Adipocyte (in vitro differentiated cells): Measurements from ENCODE around the gene MPIG6B.
A peak's percentile ranks its signal among the peaks of the same experiment; 100 is the strongest.
"Not testable (repeated sequence)": the region's sequence is repeated elsewhere in the genome, so short reads cannot be mapped to it uniquely, and the experiment has no call there.

Experiments
- DNase-seq: peaks from one replicate; pipeline ENCODE4 v3.0.0-alpha.2; 2015; ENCODE audit warnings: low read depth
- H3K27me3 ChIP-seq: replicated peaks from 2 replicates; pipeline ENCODE4 v1.7.0; 2013; ENCODE audit warnings: mild to moderate bottlenecking, low read length, moderate library complexity; ENCODE audit not compliant: control insufficient read depth, insufficient read depth
- H3K36me3 ChIP-seq: 2 replicates; pipeline ENCODE4 v1.7.0; 2013; ENCODE audit warnings: low read length, mild to moderate bottlenecking, moderate library complexity; ENCODE audit not compliant: control insufficient read depth, insufficient read depth, severe bottlenecking
- H3K4me1 ChIP-seq: 2 replicates; pipeline ENCODE4 v1.7.0; 2013; ENCODE audit warnings: mild to moderate bottlenecking, low read length, moderate library complexity; ENCODE audit not compliant: control insufficient read depth, insufficient read depth
- H3K4me3 ChIP-seq: 2 replicates; pipeline ENCODE4 v1.7.0; 2013; ENCODE audit warnings: mild to moderate bottlenecking, low read length, moderate library complexity
- H3K9ac ChIP-seq: 2 replicates; pipeline ENCODE4 v1.7.0; 2013; ENCODE audit warnings: mild to moderate bottlenecking, low read length, moderate library complexity
- H3K9me3 ChIP-seq: 2 replicates; pipeline ENCODE4 v1.7.0; 2013; ENCODE audit warnings: mild to moderate bottlenecking, low read length, moderate library complexity; ENCODE audit not compliant: control insufficient read depth

MPIG6B gene

DNA sequence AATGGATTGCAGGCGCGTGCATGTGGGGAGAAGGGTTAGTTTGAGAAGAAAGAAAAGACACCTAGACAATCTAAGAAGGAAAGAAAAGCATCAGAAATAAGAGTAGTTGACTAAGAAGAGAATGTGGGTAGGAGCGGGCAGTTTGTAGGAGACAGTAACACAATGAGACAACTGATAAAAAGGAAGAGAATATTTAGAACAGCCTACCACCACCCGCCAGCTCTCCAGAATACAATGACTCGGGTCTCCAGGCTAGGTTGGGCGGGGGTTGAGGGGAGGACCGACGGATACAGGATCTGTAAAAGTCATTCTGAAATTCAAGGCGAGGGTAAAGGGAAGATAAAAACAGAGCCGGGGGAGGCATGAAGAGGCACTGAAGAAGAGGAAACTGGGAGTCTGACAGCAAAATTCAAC is 20.8 kb upstream of the MPIG6B start:
- peak; percentile 62 for DNase-seq
- Histone ChIP-seq H3K27me3 (no peaks in the 10 kb centered on the region), H3K36me3 (peaks cover 6% of the 10 kb centered on the region), H3K4me1 (peaks cover 16% of the 10 kb centered on the region), H3K4me3 (peak overlapping the region; percentile 88), H3K9ac (peak overlapping the region; percentile 95), H3K9me3 (no peaks in the 10 kb centered on the region)

- Histone ChIP-seq H3K27me3 (no peaks in the 10 kb centered on the region), H3K9ac (peak within 1 kb of the TSS; percentile 95), H3K4me1 (peaks cover 16% of the 10 kb centered on the region), H3K36me3 (peaks cover under 1% of the 10 kb centered on the region), H3K9me3 (no peaks in the 10 kb centered on the region), H3K4me3 (peak within 1 kb of the TSS; percentile 88)
- DNase-seq = peak; percentile 99
These were observed 20.1 kb upstream of the MPIG6B start, which contains the start of gene ABHD16A for GRCh38 chr6:31702819-31703716. ABHD16A (minus strand) TSS chr6:31703324; CDS start chr6:31703281, 43 bp downstream.

DNA sequence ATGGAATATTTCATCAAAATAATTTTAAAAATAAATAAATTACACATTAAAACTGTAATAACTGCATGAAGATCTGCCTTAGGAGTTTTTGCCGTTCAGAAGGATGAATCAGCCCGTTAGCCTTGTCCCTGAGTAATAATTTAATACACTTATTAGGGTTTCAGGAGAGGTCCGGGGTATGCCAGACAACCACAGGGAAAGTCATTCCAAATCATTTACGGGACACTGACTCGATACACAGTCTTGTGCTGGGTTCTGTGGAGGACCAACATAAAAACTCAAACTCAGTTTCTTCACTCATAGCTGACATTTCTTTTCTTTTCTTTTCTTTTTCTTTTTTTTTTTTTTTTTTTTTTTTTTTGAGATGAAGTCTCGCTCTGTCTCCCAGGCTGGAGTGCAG is 17.2 kb upstream of the MPIG6B start:
- no peak overlapping the region for H3K9ac ChIP-seq
- DNase-seq = no peak
- no peaks in the 10 kb centered on the region for H3K36me3 ChIP-seq
- H3K4me3 ChIP-seq = no peak overlapping the region
- peaks cover 7% of the 10 kb centered on the region for H3K27me3 ChIP-seq
- H3K4me1 ChIP-seq = peaks cover 16% of the 10 kb centered on the region
- no peaks in the 10 kb centered on the region for H3K9me3 ChIP-seq

DNA sequence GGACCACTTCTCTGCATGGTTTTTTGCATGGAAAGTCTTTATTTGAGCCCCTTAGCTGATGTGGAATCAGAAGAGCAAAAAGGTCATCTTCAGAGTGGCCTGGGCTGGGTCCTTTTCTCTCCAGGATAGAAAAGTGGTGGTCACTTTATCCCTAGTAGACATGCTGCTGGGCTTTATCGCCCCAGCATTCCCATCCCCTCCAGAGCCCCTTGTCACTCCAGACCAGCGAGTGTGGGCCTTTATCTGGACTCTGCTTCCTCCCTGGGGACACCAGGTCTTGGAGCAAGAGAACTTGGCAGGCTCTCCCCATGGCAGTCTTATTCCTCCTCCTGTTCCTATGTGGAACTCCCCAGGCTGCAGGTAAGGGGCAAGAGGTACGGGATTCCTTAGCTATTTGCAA is 16.6 kb upstream of the MPIG6B start, which contains the start of gene LY6G6F:
Gene LY6G6F, plus strand, starts transcription at position 268 of the 400 bp plus-strand sequence. Its CDS starts 41 bp downstream, at position 309.
- Histone ChIP-seq H3K4me3 (no peak within 1 kb of the TSS), H3K9me3 (no peaks in the 10 kb centered on the region), H3K9ac (no peak within 1 kb of the TSS), H3K27me3 (peaks cover 14% of the 10 kb centered on the region), H3K36me3 (no peaks in the 10 kb centered on the region), H3K4me1 (peaks cover 10% of the 10 kb centered on the region)
- no peak for DNase-seq

- Histone ChIP-seq H3K4me1 (peaks cover 3% of the 10 kb centered on the region), H3K9me3 (no peaks in the 10 kb centered on the region), H3K27me3 (peaks cover 18% of the 10 kb centered on the region), H3K36me3 (no peaks in the 10 kb centered on the region), H3K4me3 (no peak overlapping the region), H3K9ac (no peak overlapping the region)
- DNase-seq = no peak
These were observed 15.5 kb upstream of the MPIG6B start for GRCh38 chr6:31707701-31708100.

GRCh38 chr6:31708224-31708623 is 14.9 kb upstream of the MPIG6B start:
- Histone ChIP-seq H3K4me3 (no peak overlapping the region), H3K4me1 (peaks cover 3% of the 10 kb centered on the region), H3K27me3 (peaks cover 18% of the 10 kb centered on the region), H3K9me3 (no peaks in the 10 kb centered on the region), H3K9ac (no peak overlapping the region), H3K36me3 (no peaks in the 10 kb centered on the region)
- DNase-seq = no peak

DNA sequence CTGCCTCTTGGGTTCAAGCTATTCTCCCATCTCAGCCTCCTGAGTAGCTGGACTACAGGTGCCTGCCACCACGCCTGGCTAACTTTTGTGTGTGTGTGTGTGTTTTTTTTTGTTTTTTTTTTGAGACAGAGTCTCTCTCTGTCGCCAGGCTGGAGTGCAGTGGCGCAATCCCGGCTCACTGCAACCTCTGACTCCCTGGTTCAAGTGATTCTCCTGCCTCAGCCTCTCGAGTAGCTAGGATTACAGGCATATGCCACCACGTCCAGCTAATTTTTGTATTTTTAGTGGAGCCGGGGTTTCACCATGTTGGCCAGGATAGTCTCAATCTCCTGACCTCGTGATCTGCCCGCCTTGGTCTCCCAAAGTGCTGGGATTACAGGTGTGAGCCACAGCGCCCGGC is 14.0 kb upstream of the MPIG6B start:
- peaks cover 23% of the 10 kb centered on the region for H3K27me3 ChIP-seq
- DNase-seq, H3K9me3 ChIP-seq, H3K4me3 ChIP-seq, H3K9ac ChIP-seq, H3K4me1 ChIP-seq, H3K36me3 ChIP-seq: not testable (repeated sequence)

DNA sequence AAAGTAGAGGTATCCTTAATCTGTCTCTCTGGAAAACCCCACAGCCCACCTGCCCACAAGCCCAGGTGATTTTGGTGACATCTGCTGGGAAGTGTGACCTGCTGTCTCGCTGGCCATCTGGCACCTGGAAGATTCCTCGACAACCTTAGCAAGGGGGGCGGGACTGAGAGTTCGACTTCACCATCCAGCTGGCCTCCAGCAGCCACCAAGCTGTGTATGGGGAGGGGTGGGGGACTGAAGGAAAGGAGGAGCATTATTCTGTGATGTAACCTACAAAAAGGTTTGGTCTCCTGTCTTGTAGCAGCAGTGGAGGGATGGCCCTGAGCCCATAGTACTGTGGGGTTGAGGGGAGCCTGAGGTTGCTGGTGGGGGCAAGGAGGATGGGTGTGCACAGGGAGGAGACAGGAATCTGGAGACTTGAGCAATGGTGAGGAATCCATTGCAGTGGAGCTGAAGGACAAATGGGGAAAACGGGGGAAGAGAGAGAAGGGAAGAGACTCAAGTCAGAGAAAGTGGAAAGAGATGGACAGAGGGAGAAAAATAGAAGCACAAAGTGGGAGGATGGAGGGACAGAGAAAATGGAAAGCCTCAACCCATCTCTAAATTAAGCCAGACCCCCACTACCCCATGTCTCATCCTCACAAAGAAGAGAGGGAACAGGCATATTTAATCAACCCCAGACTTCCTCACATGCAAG is 12.5 kb upstream of the MPIG6B start:
- no peaks in the 10 kb centered on the region for H3K36me3 ChIP-seq
- H3K4me3 ChIP-seq = no peak overlapping the region
- no peaks in the 10 kb centered on the region for H3K4me1 ChIP-seq
- H3K9ac ChIP-seq = no peak overlapping the region
- H3K27me3 ChIP-seq = peaks cover 26% of the 10 kb centered on the region
- no peaks in the 10 kb centered on the region for H3K9me3 ChIP-seq
- no peak for DNase-seq

- no peaks in the 10 kb centered on the region for H3K36me3 ChIP-seq
- H3K9ac ChIP-seq = no peak overlapping the region
- H3K9me3 ChIP-seq = no peaks in the 10 kb centered on the region
- H3K4me3 ChIP-seq = no peak overlapping the region
- H3K27me3 ChIP-seq = peaks cover 26% of the 10 kb centered on the region
- H3K4me1 ChIP-seq = no peaks in the 10 kb centered on the region
- DNase-seq = no peak
These were observed 11.9 kb upstream of the MPIG6B start for GRCh38 chr6:31711233-31711632.

DNA sequence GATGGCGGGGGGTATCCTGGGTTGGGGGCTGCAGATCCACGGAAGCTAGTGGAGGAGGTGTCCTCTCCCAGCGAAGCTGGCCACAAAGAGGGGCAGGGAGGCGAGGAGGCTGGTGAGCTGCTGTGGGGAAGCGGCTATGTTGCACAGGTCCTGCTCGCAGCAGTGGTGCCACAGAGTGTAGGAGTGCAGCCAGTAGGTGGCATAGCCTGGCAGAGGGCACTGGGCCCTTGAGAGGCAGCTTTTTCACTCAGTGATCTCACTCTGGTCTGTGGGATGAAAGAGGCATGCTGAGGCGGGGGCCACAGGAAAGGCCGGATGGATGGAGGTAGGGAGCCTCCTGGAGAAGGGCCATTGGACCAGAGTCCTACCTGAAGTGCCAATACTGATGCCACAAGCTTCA is 10.9 kb upstream of the MPIG6B start:
- no peak for DNase-seq
- no peaks in the 10 kb centered on the region for H3K9me3 ChIP-seq
- no peaks in the 10 kb centered on the region for H3K36me3 ChIP-seq
- peaks cover 26% of the 10 kb centered on the region for H3K27me3 ChIP-seq
- no peak overlapping the region for H3K9ac ChIP-seq
- no peaks in the 10 kb centered on the region for H3K4me1 ChIP-seq
- no peak overlapping the region for H3K4me3 ChIP-seq

DNA sequence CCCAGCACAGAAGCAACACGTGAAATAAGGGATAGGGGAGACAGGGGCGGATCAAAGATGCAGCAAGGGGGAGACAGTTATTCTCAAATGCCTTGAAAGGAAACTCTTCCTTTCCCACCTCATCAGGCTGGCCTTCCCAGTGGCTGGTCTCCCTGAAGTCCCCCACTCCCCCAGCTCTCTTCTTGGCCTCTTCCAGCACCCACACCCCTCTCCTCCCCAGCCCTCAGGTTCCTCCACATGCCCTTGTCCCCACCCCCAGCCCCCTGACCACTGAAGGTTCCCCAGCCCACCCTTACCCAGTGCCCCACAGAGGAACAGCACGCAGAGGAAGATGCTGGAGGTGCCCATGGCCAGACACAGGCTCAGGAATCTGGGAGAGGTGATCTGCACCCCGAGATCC is 9.7 kb upstream of the MPIG6B start:
- H3K36me3 ChIP-seq = no peaks in the 10 kb centered on the region
- no peak overlapping the region for H3K9ac ChIP-seq
- no peak for DNase-seq
- no peaks in the 10 kb centered on the region for H3K4me1 ChIP-seq
- H3K9me3 ChIP-seq = no peaks in the 10 kb centered on the region
- H3K4me3 ChIP-seq = no peak overlapping the region
- H3K27me3 ChIP-seq = peaks cover 26% of the 10 kb centered on the region
